ENCODE results near the gene DACH1. TPM values are rescaled to one million over a fixed set of nuclear protein-coding genes. Genes with fewer than 3 reads are reported as not detected.
"Not testable (repeated sequence)": the region's sequence is repeated elsewhere in the genome, so short reads cannot be mapped to it uniquely, and the experiment has no call there.

The DACH1 gene
- total RNA-seq, 1 experiment from 2014 or later = 1.2 TPM

GRCh38 chr13:71780546-71780945 lies 86.5 kb downstream of the DACH1 start:
- ChIA-PET POLR2A (no interaction called here), CTCF (no interaction called here)
- intact Hi-C loops (cut with micrococcal nuclease; ENCODE audit: unreplicated experiment) = no loop called here
- Mint-ChIP-seq H3K27ac (ENCODE audit: unreplicated experiment) (no peak overlapping the region), H3K27me3 (ENCODE audit: insufficient read depth, unreplicated experiment) (no peaks in the 10 kb centered on the region), H3K9me3 (ENCODE audit: unreplicated experiment) (no peaks in the 10 kb centered on the region), H3K36me3 (ENCODE audit: insufficient read depth, unreplicated experiment) (no peaks in the 10 kb centered on the region), H3K4me3 (ENCODE audit: unreplicated experiment) (no peak overlapping the region), H3K4me1 (ENCODE audit: low read depth, unreplicated experiment) (no peaks in the 10 kb centered on the region)
- Histone ChIP-seq H3K9me3 (no peaks in the 10 kb centered on the region), H3K36me3 (ENCODE audit: control insufficient read depth, insufficient read depth, low read length) (no peaks in the 10 kb centered on the region), H3K4me1 (no peaks in the 10 kb centered on the region), H3K4me3 (ENCODE audit: low read depth, low read length) (no peak overlapping the region), H3K27me3 (replicated peaks; ENCODE audit: control insufficient read depth, insufficient read depth, low read length) (no peaks in the 10 kb centered on the region)
- no TSS peak for BruUV-seq (replicated peaks)
- no peak for TF ChIP-seq CTCF (IDR thresholded peaks at IDR 0.05; ENCODE audit: insufficient read depth in 1 of 2, low read depth in 1 of 2, low read length in 1 of 2, severe bottlenecking in 1 of 2, unreplicated experiment in 1 of 2)
- DNase-seq = no peak

- CTCF ChIA-PET; H3K9me3 ChIP-seq; H3K27ac Mint-ChIP-seq (ENCODE audit: unreplicated experiment); H3K36me3 Mint-ChIP-seq (ENCODE audit: insufficient read depth, unreplicated experiment); H3K4me1 ChIP-seq; H3K27me3 Mint-ChIP-seq (ENCODE audit: insufficient read depth, unreplicated experiment); BruUV-seq (replicated peaks); H3K4me3 ChIP-seq (ENCODE audit: low read depth, low read length); intact Hi-C loops (cut with micrococcal nuclease; ENCODE audit: unreplicated experiment); H3K9me3 Mint-ChIP-seq (ENCODE audit: unreplicated experiment); H3K36me3 ChIP-seq (ENCODE audit: control insufficient read depth, insufficient read depth, low read length); H3K27me3 ChIP-seq (replicated peaks; ENCODE audit: control insufficient read depth, insufficient read depth, low read length); H3K4me1 Mint-ChIP-seq (ENCODE audit: low read depth, unreplicated experiment); POLR2A ChIA-PET; H3K4me3 Mint-ChIP-seq (ENCODE audit: unreplicated experiment); DNase-seq: not testable (repeated sequence)
Measured at GRCh38 chr13:71778998-71779397, 88.0 kb downstream of the DACH1 start.

GRCh38 chr13:71775966-71776365 lies 91.0 kb downstream of the DACH1 start:
- intact Hi-C loops (cut with micrococcal nuclease; ENCODE audit: unreplicated experiment) = no loop called here
- Mint-ChIP-seq H3K9me3 (ENCODE audit: unreplicated experiment) (no peaks in the 10 kb centered on the region), H3K36me3 (ENCODE audit: insufficient read depth, unreplicated experiment) (no peaks in the 10 kb centered on the region), H3K4me3 (ENCODE audit: unreplicated experiment) (no peak overlapping the region), H3K27ac (ENCODE audit: unreplicated experiment) (no peak overlapping the region), H3K27me3 (ENCODE audit: insufficient read depth, unreplicated experiment) (no peaks in the 10 kb centered on the region), H3K4me1 (ENCODE audit: low read depth, unreplicated experiment) (no peaks in the 10 kb centered on the region)
- TF ChIP-seq CTCF (IDR thresholded peaks at IDR 0.05; ENCODE audit: insufficient read depth in 1 of 2, low read depth in 1 of 2, low read length in 1 of 2, severe bottlenecking in 1 of 2, unreplicated experiment in 1 of 2) = no peak
- no peak for DNase-seq
- ChIA-PET CTCF (no interaction called here), POLR2A (no interaction called here)
- H3K4me1 ChIP-seq = peaks cover 4% of the 10 kb centered on the region; the same call in 1 of the 2 replicates
- no peaks in the 10 kb centered on the region for H3K27me3 ChIP-seq (replicated peaks; ENCODE audit: control insufficient read depth, insufficient read depth, low read length)
- no peaks in the 10 kb centered on the region for H3K9me3 ChIP-seq
- BruUV-seq (replicated peaks) = no TSS peak
- no peaks in the 10 kb centered on the region for H3K36me3 ChIP-seq (ENCODE audit: control insufficient read depth, insufficient read depth, low read length)
- no peak overlapping the region for H3K4me3 ChIP-seq (ENCODE audit: low read depth, low read length)

GRCh38 chr13:71774863-71775262 lies 92.1 kb downstream of the DACH1 start:
- no peaks in the 10 kb centered on the region for H3K9me3 ChIP-seq
- H3K4me3 ChIP-seq (ENCODE audit: low read depth, low read length) = no peak overlapping the region
- H3K27me3 Mint-ChIP-seq (ENCODE audit: insufficient read depth, unreplicated experiment) = no peaks in the 10 kb centered on the region
- no peaks in the 10 kb centered on the region for H3K9me3 Mint-ChIP-seq (ENCODE audit: unreplicated experiment)
- no peaks in the 10 kb centered on the region for H3K36me3 Mint-ChIP-seq (ENCODE audit: insufficient read depth, unreplicated experiment)
- no peaks in the 10 kb centered on the region for H3K36me3 ChIP-seq (ENCODE audit: control insufficient read depth, insufficient read depth, low read length)
- ChIA-PET CTCF (no interaction called here), POLR2A (no interaction called here)
- intact Hi-C loops (cut with micrococcal nuclease; ENCODE audit: unreplicated experiment) = no loop called here
- BruUV-seq (replicated peaks) = no TSS peak
- H3K27ac Mint-ChIP-seq (ENCODE audit: unreplicated experiment) = no peak overlapping the region
- H3K4me1 Mint-ChIP-seq (ENCODE audit: low read depth, unreplicated experiment) = no peaks in the 10 kb centered on the region
- no peak for TF ChIP-seq CTCF (IDR thresholded peaks at IDR 0.05; ENCODE audit: insufficient read depth in 1 of 2, low read depth in 1 of 2, low read length in 1 of 2, severe bottlenecking in 1 of 2, unreplicated experiment in 1 of 2)
- no peaks in the 10 kb centered on the region for H3K27me3 ChIP-seq (replicated peaks; ENCODE audit: control insufficient read depth, insufficient read depth, low read length)
- no peak overlapping the region for H3K4me3 Mint-ChIP-seq (ENCODE audit: unreplicated experiment)
- peaks cover 4% of the 10 kb centered on the region; the same call in 1 of the 2 replicates for H3K4me1 ChIP-seq
- no peak for DNase-seq

All from Caco-2 (cell line).